Endothelial cell of umbilical vein (primary cell): ENCODE results near the gene TDRKH.

Source experiments
- CTCF ChIP-seq, 2 donors: IDR thresholded peaks; 1 replicate in 1 of 2; 2 replicates in 1 of 2; pipeline ENCODE4 v1.5.1; 2011; ENCODE audit warnings: low read length in 2 of 2, mild to moderate bottlenecking in 2 of 2, moderate library complexity in 2 of 2, control low read depth in 1 of 2, inconsistent platforms in 1 of 2, low read depth in 1 of 2; ENCODE audit not compliant: insufficient read depth in 1 of 2; ENCODE audit errors: extremely low read depth in 1 of 2
- EZH2 ChIP-seq: IDR thresholded peaks from 2 replicates; pipeline ENCODE4 v1.6.1; 2012; ENCODE audit warnings: borderline replicate concordance, low read depth, mild to moderate bottlenecking, moderate library complexity, low read length, inconsistent platforms; ENCODE audit not compliant: severe bottlenecking
- FOS ChIP-seq: IDR thresholded peaks from 2 replicates; pipeline ENCODE4 v1.6.1; 2011; ENCODE audit warnings: mild to moderate bottlenecking, low read length, moderate library complexity, borderline replicate concordance; ENCODE audit not compliant: insufficient read depth
- GATA2 ChIP-seq: IDR thresholded peaks from 2 replicates; pipeline ENCODE4 v1.7.0; 2011; ENCODE audit warnings: low read depth, mild to moderate bottlenecking, moderate library complexity, mixed read lengths, low read length; ENCODE audit not compliant: insufficient read length, insufficient read depth
- JUN ChIP-seq: IDR thresholded peaks from 2 replicates; pipeline ENCODE4 v1.6.1; 2011; ENCODE audit warnings: borderline replicate concordance, low read depth; ENCODE audit not compliant: insufficient read length, insufficient read depth
- MYC ChIP-seq: IDR thresholded peaks from one replicate; pipeline ENCODE4 v1.6.1; 2011; ENCODE audit warnings: mild to moderate bottlenecking, low read depth, low read length
- POLR2A ChIP-seq: IDR thresholded peaks from 2 replicates; pipeline ENCODE4 v1.6.1; 2012; ENCODE audit warnings: low read depth, mild to moderate bottlenecking, control low read depth, low read length
- POLR2AphosphoS5 ChIP-seq: IDR thresholded peaks from 2 replicates; pipeline ENCODE4 v1.6.1; 2012; ENCODE audit warnings: low read depth, mild to moderate bottlenecking, control low read depth, low read length, moderate library complexity; ENCODE audit not compliant: insufficient read depth
- TF ChIP-seq, protein P1 (sequence below): IDR thresholded peaks from 2 replicates; pipeline ENCODE4 v1.6.1; 2011; ENCODE audit not compliant: insufficient read depth, insufficient read length

DNA sequence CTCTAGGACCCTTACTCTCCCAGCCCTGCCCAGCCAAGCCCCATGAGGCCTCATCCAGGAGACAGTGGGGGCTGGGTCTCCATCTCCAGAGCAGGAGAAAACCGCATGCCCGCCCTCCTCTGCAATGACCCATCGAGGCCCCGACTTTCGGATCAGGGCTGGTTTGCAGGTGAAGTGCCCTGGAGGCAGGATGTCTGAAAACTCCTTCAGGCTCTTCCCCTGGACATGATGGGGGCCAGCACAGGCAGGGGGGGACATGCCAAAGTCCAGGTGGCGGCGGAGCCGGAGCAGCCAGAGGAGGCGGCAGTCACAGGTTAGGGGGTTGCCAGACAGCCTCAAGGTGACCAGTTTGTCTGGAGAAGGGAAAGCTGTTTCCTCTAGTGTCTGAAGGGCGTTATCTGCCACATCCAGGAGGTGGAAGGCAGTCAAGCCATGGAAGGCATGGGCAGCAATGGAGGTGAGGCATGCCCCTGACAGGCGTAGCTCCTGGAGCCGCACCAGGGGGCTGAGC is 11.1 kb upstream of the TDRKH start:
- TF ChIP-seq POLR2AphosphoS5 (no peak), POLR2A (no peak), CTCF (IDR thresholded peaks at IDR 0.05; ENCODE audit: extremely low read depth in 1 of 2, insufficient read depth in 1 of 2, low read depth in 1 of 2, low read length in 2 of 2) (no peak), GATA2 (no peak), JUN (no peak), EZH2 (no peak), MYC (no peak), FOS (no peak)
- TF ChIP-seq, protein P1, sequence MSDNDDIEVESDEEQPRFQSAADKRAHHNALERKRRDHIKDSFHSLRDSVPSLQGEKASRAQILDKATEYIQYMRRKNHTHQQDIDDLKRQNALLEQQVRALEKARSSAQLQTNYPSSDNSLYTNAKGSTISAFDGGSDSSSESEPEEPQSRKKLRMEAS = no peak
